ENCODE data around the gene TTLL13. TPM values are rescaled to one million over a fixed set of nuclear protein-coding genes. Genes with fewer than 3 reads are reported as not detected.

Gene TTLL13
- total RNA-seq, 4 donors from 2014 or later: not detected

GRCh38 chr15:90211440-90212143 lies 37.8 kb upstream of the TTLL13 start:
- Histone ChIP-seq H3K27ac (peak overlapping the region; percentile 93 to 96 (median 94)), H3K4me3 (peak overlapping the region in 2 of 4 donors; percentile 34 to 42), H3K4me1 (peaks cover 46 to 100% (median 51%) of the 10 kb centered on the region in 3 donors), H3K36me3 (peaks cover 0 to 57% (median 10%) of the 10 kb centered on the region in 3 donors), H3K9me3 (no peaks in the 10 kb centered on the region), H3K27me3 (no peaks in the 10 kb centered on the region)
- TF ChIP-seq POLR2A (IDR thresholded peaks at IDR 0.05) (no peak), CTCF (IDR thresholded peaks at IDR 0.05) (no peak)
- WGBS, 2 donors: 0 to 34% methylated on average over 3 to 7 of the region's 13 CpGs
- intact Hi-C loops (cut with DNase I): loop anchor here (2.0 kb wide), 1 partner anchor 47 kb away; no protein-coding TSS in a partner anchor
- DNase-seq: no peak

GRCh38 chr15:90212221-90213098 lies 36.9 kb upstream of the TTLL13 start:
- WGBS, 2 donors: 23 to 52% methylated on average over 9 to 25 of the region's 35 CpGs
- DNase-seq: no peak
- H3K4me3 ChIP-seq: peak overlapping the region in 3 of 4 donors; percentile 19 to 42 (median 34)
- H3K36me3 ChIP-seq: peaks cover 0 to 57% (median 9%) of the 10 kb centered on the region in 3 donors
- H3K9me3 ChIP-seq: no peaks in the 10 kb centered on the region
- intact Hi-C loops (cut with DNase I): loop anchor here (2.0 kb wide), 1 partner anchor 48 kb away; no protein-coding TSS in a partner anchor
- peaks cover 46 to 100% (median 49%) of the 10 kb centered on the region in 3 donors for H3K4me1 ChIP-seq
- H3K27me3 ChIP-seq: no peaks in the 10 kb centered on the region
- TF ChIP-seq CTCF (IDR thresholded peaks at IDR 0.05) (no peak), POLR2A (IDR thresholded peaks at IDR 0.05) (peak in 1 of 4 donors; percentile 20)
- peak overlapping the region; percentile 93 to 96 (median 94) for H3K27ac ChIP-seq

DNA sequence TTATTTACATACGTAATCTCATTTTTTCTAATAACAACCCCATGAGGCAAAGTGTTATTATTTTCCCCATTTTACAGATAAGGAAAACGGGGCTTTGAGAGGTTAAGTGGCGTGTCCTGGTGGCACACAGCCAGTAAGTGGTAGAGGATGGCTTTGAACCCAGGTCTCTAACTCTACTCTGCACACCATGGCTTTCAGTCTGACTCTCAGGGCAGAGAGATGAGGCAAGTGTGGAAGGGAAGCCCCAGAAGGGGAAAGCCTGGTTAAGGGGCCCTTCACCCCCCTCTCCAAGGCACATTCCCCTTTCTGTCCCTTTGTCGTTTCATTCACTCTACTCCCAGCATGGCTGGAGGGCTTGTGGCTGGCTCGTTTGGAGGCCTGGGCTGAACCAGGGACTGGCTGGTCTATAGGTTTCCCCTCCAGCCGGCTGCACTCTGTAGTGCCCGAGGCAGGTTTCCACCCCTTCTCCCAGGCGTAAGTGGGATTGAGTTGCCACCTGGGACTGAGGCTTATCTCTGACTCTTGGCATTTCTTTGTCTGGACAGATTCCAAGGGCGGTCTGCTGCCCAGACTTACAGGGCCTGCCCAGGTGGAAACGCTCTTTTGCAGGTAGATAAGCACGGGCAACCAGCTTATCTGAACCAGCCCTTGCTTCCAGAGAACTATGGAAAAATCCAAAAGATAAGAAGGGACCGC lies 36.1 kb upstream of the TTLL13 start:
- Histone ChIP-seq H3K9me3 (no peaks in the 10 kb centered on the region), H3K4me1 (peaks cover 50 to 100% (median 54%) of the 10 kb centered on the region in 3 donors), H3K27ac (peak overlapping the region; percentile 93 to 96 (median 94)), H3K36me3 (peaks cover 2 to 57% (median 13%) of the 10 kb centered on the region in 3 donors), H3K27me3 (no peaks in the 10 kb centered on the region), H3K4me3 (no peak overlapping the region)
- WGBS, 2 donors: 44% methylated on average over 9 to 11 of the region's 12 CpGs
- no peak for DNase-seq
- intact Hi-C loops (cut with DNase I): loop anchor here (2.0 kb wide), 1 partner anchor 48 kb away; no protein-coding TSS in a partner anchor
- no peak for TF ChIP-seq POLR2A (IDR thresholded peaks at IDR 0.05)
- TF ChIP-seq CTCF (IDR thresholded peaks at IDR 0.05): no peak

- Histone ChIP-seq H3K36me3 (peaks cover 7 to 57% (median 13%) of the 10 kb centered on the region in 3 donors), H3K4me1 (peaks cover 50 to 100% (median 54%) of the 10 kb centered on the region in 3 donors), H3K9me3 (no peaks in the 10 kb centered on the region), H3K27me3 (no peaks in the 10 kb centered on the region), H3K27ac (peak overlapping the region; percentile 93 to 96 (median 94)), H3K4me3 (no peak overlapping the region)
- DNase-seq: no peak
- WGBS, 2 donors: 28 to 50% methylated on average over 2 to 3 of the region's 11 CpGs
- TF ChIP-seq CTCF (IDR thresholded peaks at IDR 0.05) (no peak), POLR2A (IDR thresholded peaks at IDR 0.05) (peak in 1 of 4 donors; percentile 18)
- intact Hi-C loops (cut with DNase I): loop anchor here (2.0 kb wide), 1 partner anchor 49 kb away; no protein-coding TSS in a partner anchor
Measured at GRCh38 chr15:90213818-90214204, 35.5 kb upstream of the TTLL13 start.
